DOHH2 (cell line): ENCODE data around the gene PDE2A.

ENCODE experiments used
- EZH2phosphoT487 ChIP-seq: fragments of 200-600 bp; sonication (generic); IDR thresholded peaks from 2 replicates; pipeline ENCODE4 v1.6.1; 2017; ENCODE audit warnings: borderline replicate concordance, mild to moderate bottlenecking, antibody characterized with exemption, low read length, moderate library complexity, mixed read lengths
- TF ChIP-seq, protein P1 (sequence below): fragments of 200-600 bp; sonication (generic); IDR thresholded peaks from one replicate; pipeline ENCODE4 v1.5.1; 2014; ENCODE audit warnings: antibody characterized with exemption, mild to moderate bottlenecking, low read depth, low read length; ENCODE audit not compliant: poor library complexity, severe bottlenecking

DNA sequence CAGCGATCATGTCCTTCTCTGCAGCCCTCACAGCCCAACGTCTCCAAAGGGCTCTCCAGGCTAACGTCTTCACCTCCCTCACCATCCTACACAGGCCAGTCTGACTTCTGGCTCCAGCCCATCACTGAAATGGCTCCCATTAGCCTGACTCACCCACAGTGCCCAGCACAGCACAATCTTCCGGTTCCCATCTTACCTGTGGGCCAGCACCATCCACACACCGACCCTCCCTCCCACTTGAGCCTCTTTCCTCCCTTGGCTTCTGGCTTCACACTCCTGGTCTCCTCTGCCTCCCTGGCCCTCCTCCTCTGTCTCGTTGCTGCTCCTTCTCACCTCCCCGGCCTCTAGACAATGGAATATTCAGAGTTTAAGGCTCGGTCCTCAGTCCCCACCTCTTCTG is 51.2 kb downstream of the PDE2A start:
- TF ChIP-seq, protein P1, sequence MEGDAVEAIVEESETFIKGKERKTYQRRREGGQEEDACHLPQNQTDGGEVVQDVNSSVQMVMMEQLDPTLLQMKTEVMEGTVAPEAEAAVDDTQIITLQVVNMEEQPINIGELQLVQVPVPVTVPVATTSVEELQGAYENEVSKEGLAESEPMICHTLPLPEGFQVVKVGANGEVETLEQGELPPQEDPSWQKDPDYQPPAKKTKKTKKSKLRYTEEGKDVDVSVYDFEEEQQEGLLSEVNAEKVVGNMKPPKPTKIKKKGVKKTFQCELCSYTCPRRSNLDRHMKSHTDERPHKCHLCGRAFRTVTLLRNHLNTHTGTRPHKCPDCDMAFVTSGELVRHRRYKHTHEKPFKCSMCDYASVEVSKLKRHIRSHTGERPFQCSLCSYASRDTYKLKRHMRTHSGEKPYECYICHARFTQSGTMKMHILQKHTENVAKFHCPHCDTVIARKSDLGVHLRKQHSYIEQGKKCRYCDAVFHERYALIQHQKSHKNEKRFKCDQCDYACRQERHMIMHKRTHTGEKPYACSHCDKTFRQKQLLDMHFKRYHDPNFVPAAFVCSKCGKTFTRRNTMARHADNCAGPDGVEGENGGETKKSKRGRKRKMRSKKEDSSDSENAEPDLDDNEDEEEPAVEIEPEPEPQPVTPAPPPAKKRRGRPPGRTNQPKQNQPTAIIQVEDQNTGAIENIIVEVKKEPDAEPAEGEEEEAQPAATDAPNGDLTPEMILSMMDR, result no peak
- TF ChIP-seq EZH2phosphoT487, result no peak
